T follicular helper cell (primary cell): ENCODE measurements around the gene RRP1.
"Not testable (repeated sequence)": the region's sequence is repeated elsewhere in the genome, so short reads cannot be mapped to it uniquely, and the experiment has no call there.

Source experiments
- DNase-seq: peaks from one replicate; pipeline ENCODE4 v3.0.0-alpha.2; 2020; ENCODE audit warnings: low read depth

The RRP1 gene

DNA sequence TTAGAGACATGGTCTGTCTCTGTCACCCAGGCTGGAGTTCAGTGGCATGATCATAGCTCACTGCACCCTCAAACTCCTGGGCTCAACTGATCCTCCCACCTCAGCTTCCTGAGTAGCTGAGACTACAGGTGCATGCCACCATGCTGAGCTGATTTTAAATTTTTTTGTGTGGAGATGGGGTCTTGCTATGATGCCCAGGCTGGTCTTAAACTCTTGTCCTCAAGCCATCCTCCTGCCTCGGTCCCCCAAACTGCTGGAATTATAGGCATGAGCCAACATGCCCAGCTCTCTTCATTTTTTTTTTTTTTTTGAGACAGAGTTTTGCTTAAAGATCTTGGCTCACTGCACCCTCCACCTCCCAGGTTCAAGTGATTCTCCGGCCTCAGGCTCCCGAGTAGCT, 50.9 kb downstream of the RRP1 start:
- no peak for DNase-seq

DNA sequence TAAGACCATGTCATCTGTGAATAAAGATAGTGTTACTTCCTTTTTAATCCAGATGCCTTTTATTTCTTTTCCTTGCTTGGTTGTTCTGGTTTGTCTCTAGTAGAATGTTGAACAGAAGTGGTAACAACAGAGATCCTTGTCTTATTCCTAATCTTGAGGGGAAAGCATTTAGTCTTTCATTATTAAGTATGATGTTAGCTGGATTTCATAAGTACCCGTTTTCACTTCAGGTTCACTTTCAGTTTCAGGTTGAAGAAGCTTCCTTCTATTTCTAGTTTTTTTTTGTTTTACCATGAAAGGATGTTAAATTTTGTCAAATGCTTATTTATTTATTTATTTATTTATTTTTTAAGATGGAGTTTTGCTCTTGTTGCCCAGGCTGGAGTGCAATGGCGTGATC, 53.4 kb downstream of the RRP1 start:
- no peak for DNase-seq

DNA sequence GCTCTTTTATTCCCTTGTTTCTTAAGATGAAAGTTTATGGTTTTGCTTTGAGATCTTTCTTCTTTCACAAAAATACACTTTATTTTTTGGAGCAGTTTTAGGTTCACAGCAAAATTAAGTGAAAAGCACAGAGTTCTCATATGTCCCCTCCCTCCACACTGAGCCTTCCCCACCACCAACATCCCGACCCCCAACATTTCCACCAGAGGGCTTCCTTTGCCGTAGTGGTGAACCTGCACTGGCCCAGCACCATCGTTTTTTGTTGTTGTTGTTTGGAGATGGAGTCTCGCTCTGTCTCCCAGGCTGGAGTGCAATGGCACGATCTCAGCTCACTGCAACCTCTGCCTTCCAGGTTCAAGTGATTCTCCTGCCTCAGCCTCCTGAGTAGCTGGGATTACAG, 55.5 kb downstream of the RRP1 start:
- DNase-seq = not testable (repeated sequence)

DNA sequence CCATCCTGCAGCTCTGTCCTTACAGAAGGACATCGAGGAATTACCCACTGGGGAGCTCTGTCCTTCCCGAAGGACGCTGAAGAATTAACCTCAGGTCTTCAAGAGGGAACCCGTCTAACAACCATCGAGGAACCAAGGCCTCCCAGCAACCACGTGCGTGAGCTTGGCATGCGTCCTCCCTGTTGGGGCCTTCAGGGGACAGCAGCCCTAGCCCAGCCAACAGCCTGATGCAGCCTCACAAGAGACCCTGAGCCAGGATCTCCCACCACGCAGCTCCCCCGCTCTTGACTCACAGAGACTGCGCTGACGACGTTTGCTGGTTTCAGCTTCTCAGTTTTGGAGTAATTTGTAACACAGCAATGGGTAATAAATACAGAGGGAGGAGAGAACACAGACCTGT, 56.0 kb downstream of the RRP1 start:
- DNase-seq = no peak

DNA sequence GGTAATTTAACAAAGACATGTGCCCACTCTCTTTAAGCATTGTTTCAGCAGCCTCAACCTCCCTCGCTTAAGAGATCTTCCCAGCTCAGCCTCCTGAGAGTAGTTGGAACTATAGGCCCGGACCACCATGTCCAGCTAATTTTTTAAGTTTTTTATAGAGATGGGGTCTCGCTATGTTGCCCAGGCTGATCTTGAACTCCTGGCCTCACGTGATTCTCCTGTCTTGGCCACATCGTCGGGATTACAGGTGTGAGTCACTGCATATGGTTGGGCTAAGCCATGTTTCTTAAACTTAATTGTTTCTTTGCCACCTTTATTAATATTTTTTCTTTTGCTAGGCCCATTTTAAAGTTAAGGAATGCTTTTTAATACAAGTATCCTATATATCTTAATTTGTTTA, 57.1 kb downstream of the RRP1 start:
- DNase-seq = no peak

DNA sequence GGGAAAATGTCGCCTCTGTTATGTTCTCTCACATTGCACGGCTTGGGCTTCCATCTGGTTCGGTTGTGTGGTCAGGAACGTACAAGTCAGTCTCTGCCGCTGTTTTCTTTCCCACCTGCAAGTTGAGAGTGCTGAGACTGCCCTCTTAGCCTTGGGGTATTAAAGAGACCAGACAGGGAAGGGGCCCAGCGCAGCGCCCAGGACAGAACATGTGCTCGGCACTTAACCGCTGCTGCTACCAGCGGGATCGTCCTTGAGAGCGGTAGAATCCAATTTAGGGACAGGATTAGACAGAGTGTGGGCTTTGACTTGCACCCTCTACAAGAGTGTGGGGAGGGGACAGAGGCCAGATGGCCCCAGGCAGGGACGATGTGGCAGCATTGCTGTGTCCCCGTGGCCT, 57.9 kb downstream of the RRP1 start:
- DNase-seq = no peak

DNA sequence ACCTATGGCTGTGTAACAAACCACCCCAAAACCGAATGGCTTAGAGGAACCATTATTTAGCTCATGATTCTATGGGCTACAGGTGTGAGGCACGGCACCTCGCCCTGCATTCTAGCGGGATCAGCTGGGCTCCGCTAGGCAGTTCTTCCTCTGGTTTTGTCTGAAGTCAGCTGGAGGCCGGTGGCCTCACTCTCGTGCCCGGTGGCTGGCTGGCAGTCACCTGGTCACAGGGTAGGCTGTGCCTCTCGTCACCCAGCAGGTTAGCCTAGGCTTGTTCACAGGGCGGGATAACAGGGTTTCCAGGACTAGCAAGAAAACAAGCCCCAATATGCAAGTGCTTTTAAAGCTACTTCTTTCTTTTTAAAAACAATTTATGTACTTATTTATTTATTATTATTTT, 59.4 kb downstream of the RRP1 start:
- DNase-seq = no peak

DNA sequence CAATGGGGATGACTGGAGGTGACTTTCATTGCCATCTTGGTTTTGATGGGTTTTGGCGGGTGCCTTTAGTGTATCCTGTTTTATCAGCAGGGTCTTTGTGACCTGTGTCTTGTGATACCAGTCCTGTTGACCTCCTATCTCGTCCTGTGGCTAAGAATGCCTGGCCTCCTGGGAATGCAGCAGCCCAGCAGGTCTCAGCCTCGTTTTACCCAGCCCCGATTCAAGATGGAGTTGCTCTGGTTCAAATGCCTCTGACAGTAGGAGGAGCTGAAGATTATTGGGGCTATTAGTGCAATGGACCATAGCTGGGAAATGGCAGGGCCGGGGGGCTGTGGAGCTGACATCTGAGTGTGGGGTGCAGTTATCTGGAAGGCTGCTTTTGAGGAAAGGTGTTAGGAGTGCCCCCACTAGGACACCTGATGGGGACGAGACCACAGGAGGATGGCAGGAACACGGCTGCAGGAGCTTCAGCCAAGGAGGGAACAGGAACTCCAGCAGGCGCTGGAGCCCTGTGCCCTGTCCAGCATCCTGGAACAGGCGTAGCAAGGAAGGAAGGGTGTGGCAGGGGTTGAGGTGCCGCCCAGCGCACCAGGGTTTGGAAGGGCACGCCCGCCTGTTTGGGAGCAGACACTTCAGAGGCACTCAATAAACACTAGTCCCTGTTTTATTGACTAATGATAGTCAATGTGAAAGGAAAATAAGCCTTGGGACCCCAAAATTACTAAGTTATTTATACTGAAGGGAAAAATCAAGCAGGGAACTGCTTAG, 60.3 kb downstream of the RRP1 start:
- DNase-seq = no peak

DNA sequence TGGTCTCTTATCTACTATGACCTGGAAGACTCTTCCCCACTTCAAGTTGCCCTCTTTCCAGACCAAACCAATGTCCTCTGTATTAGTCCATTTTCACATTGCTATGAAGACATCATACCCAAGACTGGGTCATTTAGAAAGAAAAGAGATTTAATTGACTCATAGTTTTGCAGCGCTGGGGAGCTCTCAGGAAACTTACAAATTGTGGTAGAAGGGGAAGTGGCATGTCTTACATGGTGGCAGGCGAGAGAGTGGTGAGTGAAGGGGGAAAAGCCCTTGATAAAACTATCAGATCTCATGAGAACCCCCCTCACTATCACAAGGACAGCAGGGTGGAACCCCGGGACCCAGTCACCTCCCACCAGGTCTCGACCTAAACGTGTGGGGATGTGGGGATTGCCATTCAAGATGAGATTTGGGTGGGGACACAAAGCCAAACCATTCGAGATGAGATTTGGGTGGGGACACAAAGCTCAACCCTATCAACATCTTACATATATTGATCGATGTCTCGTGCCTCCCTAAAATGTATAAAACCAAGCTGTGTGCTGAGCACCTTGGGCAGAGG, 61.4 kb downstream of the RRP1 start:
- DNase-seq = no peak

DNA sequence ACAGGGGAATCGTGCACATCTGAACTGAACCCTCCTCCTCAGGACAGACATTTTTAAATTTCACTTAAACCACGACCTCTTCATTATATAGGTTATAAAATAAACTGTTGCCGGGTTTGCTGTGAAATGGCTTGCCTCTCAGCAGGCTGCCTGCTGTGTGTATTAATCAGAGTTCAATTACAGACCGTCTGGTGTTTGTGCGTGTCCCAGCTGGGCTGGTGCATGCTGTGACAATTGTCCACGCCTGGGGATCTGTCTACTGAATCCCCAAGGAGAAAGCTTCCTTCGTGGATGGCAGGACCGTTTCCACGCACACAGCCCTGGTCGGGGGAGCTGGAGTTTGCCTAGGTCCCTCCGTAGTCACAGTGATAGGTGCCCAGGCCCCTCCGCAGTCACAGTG, 62.2 kb downstream of the RRP1 start:
- DNase-seq = no peak

DNA sequence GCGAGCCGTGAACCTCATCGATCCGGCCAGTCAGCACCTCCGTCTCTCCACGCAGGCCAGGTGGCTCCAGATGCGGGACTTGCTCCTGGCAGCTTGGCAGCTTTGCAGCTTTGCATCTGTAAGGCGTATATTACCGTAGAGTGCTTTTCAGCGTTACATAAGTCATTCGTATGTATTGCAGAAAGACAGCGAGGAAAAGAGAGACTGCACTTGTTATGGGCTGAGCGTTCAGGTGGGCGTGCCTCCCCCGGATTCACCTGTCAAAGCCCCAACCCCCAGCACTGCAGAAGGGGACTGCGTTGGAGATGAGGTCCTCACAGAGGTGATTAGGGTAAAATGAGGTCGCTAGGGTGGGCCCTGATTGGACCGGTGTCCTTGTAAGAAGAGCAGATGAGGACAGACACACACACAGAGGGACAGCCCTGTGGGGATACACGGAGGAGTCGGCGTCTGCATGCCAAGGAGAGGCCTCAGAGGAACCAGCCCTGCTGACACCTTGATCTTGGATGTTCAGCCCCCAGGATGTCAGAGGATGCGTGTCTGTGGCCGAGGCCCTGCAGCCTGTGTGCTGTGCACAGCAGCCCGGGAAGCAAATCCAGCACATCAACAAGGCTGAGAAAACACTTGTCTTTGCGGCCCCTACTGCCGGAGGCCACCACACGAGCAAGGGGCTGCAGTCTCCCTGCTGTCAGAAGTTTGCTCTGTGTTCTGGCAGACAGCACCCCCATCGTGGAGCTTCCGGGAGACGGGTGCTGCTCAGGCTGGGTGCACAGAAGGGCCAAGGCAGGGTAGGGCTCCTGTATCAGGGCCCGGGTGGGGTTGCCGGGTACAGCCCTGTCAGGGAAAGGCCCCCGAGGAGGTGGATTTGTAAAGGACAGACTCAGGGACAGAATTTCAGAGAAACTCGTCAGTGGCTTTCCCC, 64.7 kb downstream of the RRP1 start:
- DNase-seq = no peak
